Keratinocyte (primary cell): Measurements from ENCODE around the gene PLEKHF1.

Experiments used
- CTCF ChIP-seq, 3 experiments: IDR thresholded peaks in 1 of 3; conservative IDR thresholded peaks in 1 of 3; optimal IDR thresholded peaks in 1 of 3; 2 replicates in 2 of 3; 3 replicates in 1 of 3; pipeline versions ENCODE3 to v1.5.1; 2011; ENCODE audit warnings: low read length in 3 of 3, mild to moderate bottlenecking in 3 of 3, moderate library complexity in 2 of 3, control low read depth in 1 of 3, inconsistent platforms in 1 of 3; ENCODE audit not compliant: insufficient read depth in 2 of 3; ENCODE audit errors: extremely low read depth in 1 of 3
- EZH2 ChIP-seq: IDR thresholded peaks from one replicate; pipeline ENCODE4 v1.6.1; 2012; ENCODE audit warnings: inconsistent platforms, mild to moderate bottlenecking, low read length, moderate library complexity

- TF ChIP-seq CTCF (optimal IDR thresholded peaks at IDR 0.05 in 1 of 3, IDR thresholded peaks at IDR 0.05 in 1 of 3, conservative IDR thresholded peaks at IDR 0.05 in 1 of 3; ENCODE audit: extremely low read depth in 1 of 3, insufficient read depth in 2 of 3, low read length in 3 of 3), result no peak
- no peak for TF ChIP-seq EZH2
Observed at GRCh38 chr19:29674374-29675119, 9.3 kb downstream of the PLEKHF1 start.
